Skeletal muscle satellite cell (primary cell): ENCODE measurements around the gene TAOK1.

Experiments
- H3K27me3 ChIP-seq: 2 replicates; pipeline ENCODE4 v1.7.0; 2013; ENCODE audit warnings: low read length; ENCODE audit not compliant: control insufficient read depth, insufficient read depth
- H3K36me3 ChIP-seq: 2 replicates; pipeline ENCODE4 v1.7.0; 2013; ENCODE audit warnings: mild to moderate bottlenecking, control low read depth, low read length; ENCODE audit not compliant: insufficient read depth
- H3K4me1 ChIP-seq: 2 replicates; pipeline ENCODE4 v1.7.0; 2013; ENCODE audit warnings: low read length; ENCODE audit not compliant: control insufficient read depth, insufficient read depth
- H3K4me2 ChIP-seq: 2 replicates; pipeline ENCODE4 v1.7.0; 2013; ENCODE audit warnings: mild to moderate bottlenecking, low read length
- H3K4me3 ChIP-seq: 2 replicates; pipeline ENCODE4 v1.7.0; 2013; ENCODE audit warnings: low read length
- H3K9ac ChIP-seq: 2 replicates; pipeline ENCODE4 v1.7.0; 2013; ENCODE audit warnings: mild to moderate bottlenecking, low read depth, low read length, moderate library complexity
- H3K9me3 ChIP-seq: replicated peaks from 2 replicates; pipeline ENCODE4 v1.7.0; 2013; ENCODE audit warnings: mild to moderate bottlenecking, control low read depth, low read length

Gene TAOK1

GRCh38 chr17:29590411-29591145, 200.4 kb downstream of the TAOK1 start:
- Histone ChIP-seq H3K9me3 (no peaks in the 10 kb centered on the region), H3K4me1 (peaks cover 64% of the 10 kb centered on the region), H3K27me3 (no peaks in the 10 kb centered on the region), H3K4me3 (peak overlapping the region; percentile 91), H3K4me2 (peak overlapping the region; percentile 97), H3K36me3 (no peaks in the 10 kb centered on the region), H3K9ac (peak overlapping the region; percentile 70)

DNA sequence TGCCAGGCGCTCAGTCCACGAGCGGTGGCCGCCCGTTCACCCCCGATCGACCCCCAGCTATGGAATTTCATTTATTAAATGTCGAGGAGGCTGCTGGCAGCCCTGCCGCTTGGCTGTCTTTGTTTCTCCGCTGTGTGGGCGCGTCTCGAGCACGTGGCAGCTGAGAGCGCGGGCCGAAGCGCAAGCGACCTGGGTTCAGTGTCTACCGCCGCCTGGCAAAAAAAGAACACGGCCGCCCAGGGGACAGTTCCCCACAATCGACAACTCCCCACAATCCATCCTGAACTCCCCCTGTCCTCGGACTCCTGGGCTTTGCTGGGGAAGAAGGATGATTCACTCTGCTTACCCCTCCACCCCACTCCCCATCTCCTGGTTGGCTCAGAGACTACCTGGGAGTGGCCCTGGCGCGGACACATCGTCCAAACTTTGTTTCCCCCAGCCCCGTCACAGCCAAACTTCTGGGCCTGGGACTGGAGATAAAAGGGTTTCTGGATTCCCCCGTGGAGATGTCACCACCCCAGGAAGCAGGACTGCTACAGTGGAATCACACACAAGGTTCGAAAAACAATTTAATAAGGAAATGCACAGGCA, 201.1 kb downstream of the TAOK1 start:
- Histone ChIP-seq H3K27me3 (no peaks in the 10 kb centered on the region), H3K9ac (peak overlapping the region; percentile 70), H3K4me2 (peak overlapping the region; percentile 97), H3K36me3 (no peaks in the 10 kb centered on the region), H3K9me3 (no peaks in the 10 kb centered on the region), H3K4me3 (peak overlapping the region; percentile 91), H3K4me1 (peaks cover 69% of the 10 kb centered on the region)

DNA sequence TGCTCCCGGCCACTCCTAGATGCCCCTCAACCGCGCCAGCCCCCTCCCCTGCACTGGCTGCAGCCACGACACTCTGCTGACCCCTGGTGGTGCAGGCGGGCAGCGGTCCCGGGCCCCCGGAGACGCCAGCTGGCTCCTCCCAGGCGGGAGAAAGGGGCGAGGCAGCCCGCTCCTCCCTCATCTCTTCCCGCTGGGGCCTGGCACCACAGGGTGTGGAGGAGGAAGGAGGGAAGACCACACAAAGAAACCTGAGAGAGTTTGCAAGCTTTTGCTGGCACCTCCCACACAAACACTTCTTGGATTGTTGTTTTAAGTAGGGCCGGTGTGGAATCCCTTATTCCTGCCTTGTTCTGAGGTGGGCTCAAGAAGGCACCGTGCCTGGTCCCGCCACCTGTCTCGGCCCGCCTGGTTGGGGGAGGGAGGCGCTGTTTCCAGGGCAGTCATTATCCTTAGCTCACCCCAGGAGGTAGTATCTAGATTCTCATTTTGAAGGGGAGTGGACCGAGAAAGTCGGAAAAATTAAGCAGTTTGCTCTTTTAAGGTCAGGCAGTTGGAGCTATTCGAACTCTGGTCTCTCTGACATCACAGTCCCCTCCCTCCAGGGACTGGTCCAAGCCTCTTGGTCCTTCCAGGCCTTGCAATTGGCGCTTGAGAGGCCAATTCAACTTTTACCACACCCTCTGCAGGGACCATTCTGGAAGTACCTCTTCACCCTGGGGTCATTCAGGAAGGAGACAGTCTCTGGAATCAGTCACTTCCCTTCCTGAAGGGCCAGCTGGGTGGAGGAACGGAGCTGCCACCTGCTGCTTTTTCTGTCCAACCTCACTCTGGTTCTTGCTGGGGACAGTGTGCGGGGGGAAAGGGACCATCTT, 201.8 kb downstream of the TAOK1 start:
- peak overlapping the region; percentile 70 for H3K9ac ChIP-seq
- H3K36me3 ChIP-seq = no peaks in the 10 kb centered on the region
- peak overlapping the region; percentile 97 for H3K4me2 ChIP-seq
- H3K9me3 ChIP-seq = no peaks in the 10 kb centered on the region
- H3K4me1 ChIP-seq = peaks cover 63% of the 10 kb centered on the region
- peak overlapping the region; percentile 91 for H3K4me3 ChIP-seq
- no peaks in the 10 kb centered on the region for H3K27me3 ChIP-seq

DNA sequence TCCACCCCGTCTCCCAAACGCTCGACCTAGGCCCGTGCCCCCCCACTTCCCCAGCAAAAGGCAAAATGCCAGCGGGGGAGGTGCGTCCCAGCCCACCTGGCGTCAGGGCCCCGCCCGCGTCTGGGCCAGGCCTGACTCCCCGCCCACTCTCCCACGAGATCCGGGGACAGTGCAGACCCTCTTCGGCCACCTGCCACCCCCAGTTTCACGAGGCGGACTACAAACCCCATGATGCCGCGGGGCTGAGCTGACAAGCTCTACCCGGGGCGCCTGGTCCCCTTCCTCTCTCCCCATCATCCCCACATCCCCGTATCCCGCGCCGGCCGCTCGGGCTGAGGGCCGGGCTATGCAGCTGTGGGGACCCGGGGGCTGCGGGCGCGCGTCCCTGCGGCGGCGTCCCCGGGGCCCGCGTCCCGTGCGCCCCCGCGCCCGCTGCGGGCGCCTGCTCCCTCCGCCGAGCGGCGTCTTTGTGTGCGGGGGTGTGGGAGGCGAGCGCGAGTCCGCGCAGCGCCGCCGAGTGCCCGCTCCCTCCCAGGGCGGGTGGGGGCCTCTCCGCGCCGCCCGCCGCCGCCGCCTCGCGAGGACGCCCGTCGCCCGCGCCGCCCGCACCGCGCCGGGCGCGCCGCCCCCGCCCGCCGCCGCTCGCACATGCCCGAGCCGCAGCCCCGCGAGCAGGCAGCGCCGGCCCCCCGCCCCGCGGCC, 202.8 kb downstream of the TAOK1 start, which contains the start of gene ANKRD13B:
ANKRD13B (plus strand) TSS at position 283 of the 702 bp plus-strand sequence. CDS start 490 bp downstream, outside the sequence.
- Histone ChIP-seq H3K4me1 (peaks cover 53% of the 10 kb centered on the region), H3K9me3 (no peaks in the 10 kb centered on the region), H3K4me2 (peak within 1 kb of the TSS; percentile 97), H3K9ac (peak within 1 kb of the TSS; percentile 61), H3K4me3 (peak within 1 kb of the TSS; percentile 91), H3K27me3 (no peaks in the 10 kb centered on the region), H3K36me3 (no peaks in the 10 kb centered on the region)

GRCh38 chr17:29593591-29594518, 203.7 kb downstream of the TAOK1 start:
- Histone ChIP-seq H3K27me3 (no peaks in the 10 kb centered on the region), H3K4me1 (peaks cover 48% of the 10 kb centered on the region), H3K9me3 (no peaks in the 10 kb centered on the region), H3K4me2 (peak overlapping the region; percentile 90), H3K36me3 (no peaks in the 10 kb centered on the region), H3K4me3 (peak overlapping the region; percentile 80), H3K9ac (peak overlapping the region; percentile 61)

- H3K4me1 ChIP-seq = peaks cover 48% of the 10 kb centered on the region
- H3K4me3 ChIP-seq = peak overlapping the region; percentile 80
Observed at GRCh38 chr17:29594519-29595090, 204.4 kb downstream of the TAOK1 start.

GRCh38 chr17:29595107-29595942, 205.2 kb downstream of the TAOK1 start:
- Histone ChIP-seq H3K4me2 (no peak overlapping the region), H3K9ac (no peak overlapping the region), H3K9me3 (no peaks in the 10 kb centered on the region), H3K36me3 (no peaks in the 10 kb centered on the region), H3K27me3 (no peaks in the 10 kb centered on the region), H3K4me1 (peaks cover 41% of the 10 kb centered on the region), H3K4me3 (no peak overlapping the region)

More at GRCh38 chr17:29594519-29595090, 204.4 kb downstream of the TAOK1 start:
- no peak overlapping the region for H3K9ac ChIP-seq
- peak overlapping the region; percentile 90 for H3K4me2 ChIP-seq
- no peaks in the 10 kb centered on the region for H3K27me3 ChIP-seq
- H3K36me3 ChIP-seq = no peaks in the 10 kb centered on the region
- H3K9me3 ChIP-seq = no peaks in the 10 kb centered on the region

GRCh38 chr17:29595943-29596774, 206.0 kb downstream of the TAOK1 start:
- H3K4me3 ChIP-seq = no peak overlapping the region
- peak overlapping the region; percentile 9 for H3K4me2 ChIP-seq
- peaks cover 32% of the 10 kb centered on the region for H3K4me1 ChIP-seq
- H3K9me3 ChIP-seq = no peaks in the 10 kb centered on the region
- H3K9ac ChIP-seq = no peak overlapping the region
- H3K27me3 ChIP-seq = no peaks in the 10 kb centered on the region
- H3K36me3 ChIP-seq = no peaks in the 10 kb centered on the region

- Histone ChIP-seq H3K9me3 (no peaks in the 10 kb centered on the region), H3K27me3 (no peaks in the 10 kb centered on the region), H3K4me1 (peaks cover 26% of the 10 kb centered on the region), H3K4me2 (no peak overlapping the region), H3K9ac (no peak overlapping the region), H3K4me3 (no peak overlapping the region), H3K36me3 (no peaks in the 10 kb centered on the region)
Observed at GRCh38 chr17:29596811-29597210, 206.6 kb downstream of the TAOK1 start.
